GM11168 (cell line): ENCODE measurements around the gene TMEM258.

Experiments
- in situ Hi-C: fragments of 300-500 bp; cut with MboI; formaldehyde crosslinking; loops from one replicate; pipeline ENCODE4 v1.12.0; 2022; ENCODE audit warnings: low sequenced_read_pairs; ENCODE audit not compliant: unreplicated experiment

Gene TMEM258

GRCh38 chr11:61778357-61778886 lies 14.0 kb downstream of the TMEM258 start:
- in situ Hi-C loops: no loop called here

- in situ Hi-C loops: no loop called here
Measured at GRCh38 chr11:61777234-61778090, 14.9 kb downstream of the TMEM258 start.

- in situ Hi-C loops: no loop called here
Measured at GRCh38 chr11:61776561-61777075, 15.8 kb downstream of the TMEM258 start.

GRCh38 chr11:61775606-61776554 lies 16.5 kb downstream of the TMEM258 start:
- in situ Hi-C loops: no loop called here

- in situ Hi-C loops: no loop called here
Measured at GRCh38 chr11:61775106-61775505, 17.3 kb downstream of the TMEM258 start.

GRCh38 chr11:61774411-61774810 lies 18.0 kb downstream of the TMEM258 start:
- in situ Hi-C loops: no loop called here

GRCh38 chr11:61773809-61774208 lies 18.6 kb downstream of the TMEM258 start:
- in situ Hi-C loops: no loop called here

GRCh38 chr11:61773356-61773755 lies 19.0 kb downstream of the TMEM258 start:
- in situ Hi-C loops: no loop called here

GRCh38 chr11:61771985-61772455 lies 20.4 kb downstream of the TMEM258 start:
- in situ Hi-C loops: no loop called here

- in situ Hi-C loops: no loop called here
Measured at GRCh38 chr11:61771195-61771894, 21.1 kb downstream of the TMEM258 start.

- in situ Hi-C loops: no loop called here
Measured at GRCh38 chr11:61769946-61770683, 22.3 kb downstream of the TMEM258 start.

- in situ Hi-C loops: no loop called here
Measured at GRCh38 chr11:61769169-61769920, 23.1 kb downstream of the TMEM258 start.

- in situ Hi-C loops: no loop called here
Measured at GRCh38 chr11:61768376-61769076, 23.9 kb downstream of the TMEM258 start.

GRCh38 chr11:61766353-61766841 lies 26.0 kb downstream of the TMEM258 start:
- in situ Hi-C loops: no loop called here

- in situ Hi-C loops: no loop called here
Measured at GRCh38 chr11:61765550-61766253, 26.7 kb downstream of the TMEM258 start.

GRCh38 chr11:61764606-61765260 lies 27.7 kb downstream of the TMEM258 start:
- in situ Hi-C loops: no loop called here
